Coronary artery (tissue), 2 donors: ENCODE data around the gene CNTLN.
"Not testable (repeated sequence)": the region's sequence is repeated elsewhere in the genome, so short reads cannot be mapped to it uniquely, and the experiment has no call there.

Source experiments
- DNase-seq: peaks from one replicate; pipeline ENCODE4 v3.0.0-alpha.2; 2017; ENCODE audit warnings: low spot score
- H3K27ac ChIP-seq, 2 donors: fragments of 200-600 bp; sonication (generic); one replicate each; pipeline ENCODE4 v1.5.1; 2016 to 2019
- H3K4me3 ChIP-seq: fragments of 200-600 bp; sonication (generic); 2 replicates; pipeline ENCODE4 v1.5.1; 2016; ENCODE audit warnings: mild to moderate bottlenecking, moderate library complexity
- CTCF ChIP-seq: fragments of 200-600 bp; sonication (generic); IDR thresholded peaks from one replicate; pipeline ENCODE4 v1.5.1; 2019; ENCODE audit warnings: antibody characterized with exemption

The CNTLN gene

GRCh38 chr9:17437813-17438212 is 303.0 kb downstream of the CNTLN start:
- no peak overlapping the region for H3K4me3 ChIP-seq
- no peak for TF ChIP-seq CTCF
- DNase-seq = no peak

GRCh38 chr9:17445126-17445525 is 310.3 kb downstream of the CNTLN start:
- not testable (repeated sequence) for H3K27ac ChIP-seq, DNase-seq

More at GRCh38 chr9:17437813-17438212, 303.0 kb downstream of the CNTLN start:
- no peak overlapping the region for H3K27ac ChIP-seq

GRCh38 chr9:17453751-17454150 is 318.9 kb downstream of the CNTLN start:
- TF ChIP-seq CTCF = no peak
- Histone ChIP-seq H3K27ac (no peak overlapping the region), H3K4me3 (no peak overlapping the region)
- no peak for DNase-seq

More at GRCh38 chr9:17445126-17445525, 310.3 kb downstream of the CNTLN start:
- H3K4me3 ChIP-seq = not testable (repeated sequence)

DNA sequence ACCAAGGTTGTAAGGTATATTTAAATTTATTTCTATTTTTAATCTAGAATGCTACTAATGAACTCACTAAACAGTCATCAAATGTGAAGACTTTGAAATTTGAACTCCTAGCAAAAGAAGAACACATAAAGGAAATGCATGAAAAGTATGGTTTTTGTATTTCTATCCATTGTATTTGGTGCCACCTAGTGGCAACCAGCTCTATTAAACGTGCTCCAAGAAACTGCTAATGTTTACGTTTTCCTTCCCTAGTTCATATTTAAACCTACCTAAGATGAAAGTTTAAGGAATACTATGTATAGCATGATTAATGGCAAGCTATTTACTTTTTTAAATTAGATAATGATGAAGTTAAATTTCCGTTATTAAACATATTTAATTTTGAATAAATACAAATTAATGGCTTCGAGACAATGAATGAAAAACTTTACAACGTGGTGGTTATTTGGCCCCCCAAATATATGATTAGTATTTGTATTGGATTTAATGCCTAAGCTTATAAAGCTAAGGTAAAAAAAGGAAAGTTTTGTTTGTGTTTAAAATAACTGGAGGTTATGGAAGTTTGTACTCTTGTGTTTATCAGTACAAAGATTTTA is 328.1 kb downstream of the CNTLN start:
- H3K4me3 ChIP-seq = no peak overlapping the region
- no peak for TF ChIP-seq CTCF
- no peak for DNase-seq
- H3K27ac ChIP-seq = no peak overlapping the region

GRCh38 chr9:17470036-17470813 is 335.4 kb downstream of the CNTLN start:
- H3K27ac ChIP-seq = no peak overlapping the region
- no peak for TF ChIP-seq CTCF
- no peak overlapping the region for H3K4me3 ChIP-seq
- DNase-seq = no peak

DNA sequence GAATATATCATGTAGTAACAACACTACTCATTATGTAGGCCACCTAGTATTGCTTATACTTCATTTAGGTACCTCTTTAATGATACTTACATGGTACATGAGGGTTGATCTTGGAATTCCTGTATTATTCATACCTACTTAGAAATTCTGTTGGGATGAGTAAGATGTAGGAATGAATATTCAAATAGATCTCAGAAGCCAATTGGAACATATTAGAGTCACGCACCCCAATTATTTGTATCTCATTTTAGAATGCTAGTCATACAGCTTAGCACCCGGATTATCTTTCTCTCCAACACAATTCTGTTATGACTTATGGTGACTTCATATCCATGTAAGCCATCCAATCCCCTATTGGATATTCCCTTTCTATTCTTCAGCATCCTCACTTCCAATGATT is 337.3 kb downstream of the CNTLN start:
- no peak for TF ChIP-seq CTCF
- Histone ChIP-seq H3K4me3 (no peak overlapping the region), H3K27ac (no peak overlapping the region)
- no peak for DNase-seq

DNA sequence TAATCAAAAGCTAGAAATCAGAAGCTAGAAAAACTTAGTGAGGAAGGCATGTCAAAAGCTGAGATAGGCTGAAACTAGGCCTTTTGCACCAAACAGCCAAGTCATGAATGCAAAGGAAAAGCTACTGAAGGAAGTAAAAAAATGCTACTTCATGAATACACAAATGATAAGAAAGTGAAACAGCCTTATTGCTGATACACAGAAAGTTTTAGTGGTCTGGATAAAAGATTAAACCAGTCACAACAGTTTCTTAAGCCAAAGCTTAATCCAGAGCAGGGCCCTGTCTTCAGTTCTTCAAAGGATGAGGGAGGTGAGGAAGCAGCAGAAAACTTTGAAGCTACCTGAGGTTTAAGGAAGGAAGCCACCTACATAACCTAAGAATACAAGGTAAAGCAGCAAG is 341.6 kb downstream of the CNTLN start:
- Histone ChIP-seq H3K4me3 (no peak overlapping the region), H3K27ac (no peak overlapping the region)
- DNase-seq = no peak
- no peak for TF ChIP-seq CTCF
